GM19397 (cell line): Measurements from ENCODE around the gene JTB.

Source experiments
- ATAC-seq: cut with Tn5 transposase; IDR thresholded peaks from one replicate; pipeline ENCODE4 v1.9.1; 2021; ENCODE audit warnings: mild to moderate bottlenecking, moderate library complexity; ENCODE audit not compliant: unreplicated experiment

Gene JTB

DNA sequence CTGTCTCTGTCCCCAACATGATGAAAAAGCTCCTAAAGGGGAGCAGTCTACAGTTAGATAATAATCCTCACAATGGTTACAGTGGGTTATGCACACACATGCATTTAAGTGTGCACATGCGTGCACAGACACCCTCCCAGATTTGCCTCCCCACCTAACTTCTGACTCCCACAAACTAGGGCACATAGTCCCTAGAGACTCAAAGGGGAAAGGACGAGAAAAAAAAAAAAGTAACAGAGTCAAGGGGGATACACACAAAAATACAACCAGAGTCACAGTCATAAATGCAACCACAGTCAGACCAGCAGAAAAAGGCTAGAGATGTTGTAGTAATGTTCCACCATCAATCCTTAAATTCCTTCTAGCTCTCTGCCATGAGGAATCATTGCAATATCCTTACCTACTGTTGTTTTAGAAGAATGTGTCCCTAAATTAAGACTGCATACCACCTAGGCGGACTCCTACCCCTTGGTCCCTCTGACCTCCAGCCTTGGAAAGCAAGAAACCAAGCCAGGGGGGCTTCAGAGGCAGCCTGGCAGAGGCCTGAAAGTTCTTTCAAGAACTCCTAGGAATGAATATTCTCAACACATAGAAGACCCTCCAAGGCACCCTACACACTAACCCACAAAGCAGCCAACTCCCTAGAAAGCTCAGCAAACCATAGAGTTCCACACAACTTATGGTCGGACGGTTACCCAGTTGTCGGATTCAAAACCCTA, 20.3 kb downstream of the JTB start:
- no peak for ATAC-seq

DNA sequence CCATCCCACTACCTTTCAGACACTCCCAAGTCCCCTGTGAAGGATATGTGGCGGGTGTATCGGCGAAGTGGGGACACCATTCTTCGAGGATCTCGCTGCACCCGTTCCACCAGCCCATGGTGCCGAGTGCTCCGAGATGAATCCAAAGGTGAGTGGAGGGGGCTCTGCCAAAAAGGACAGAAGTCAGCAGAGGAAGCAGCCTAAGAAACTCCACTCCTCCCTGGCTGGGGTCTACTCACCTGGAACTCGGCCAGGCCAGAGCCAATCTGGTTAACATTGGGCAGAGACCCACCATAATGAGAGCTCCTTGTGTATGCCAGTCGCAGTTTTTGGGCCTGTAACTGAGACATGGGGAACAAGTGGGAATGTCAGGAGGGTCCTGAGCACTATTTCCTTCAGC, 22.6 kb downstream of the JTB start:
- ATAC-seq = no peak

DNA sequence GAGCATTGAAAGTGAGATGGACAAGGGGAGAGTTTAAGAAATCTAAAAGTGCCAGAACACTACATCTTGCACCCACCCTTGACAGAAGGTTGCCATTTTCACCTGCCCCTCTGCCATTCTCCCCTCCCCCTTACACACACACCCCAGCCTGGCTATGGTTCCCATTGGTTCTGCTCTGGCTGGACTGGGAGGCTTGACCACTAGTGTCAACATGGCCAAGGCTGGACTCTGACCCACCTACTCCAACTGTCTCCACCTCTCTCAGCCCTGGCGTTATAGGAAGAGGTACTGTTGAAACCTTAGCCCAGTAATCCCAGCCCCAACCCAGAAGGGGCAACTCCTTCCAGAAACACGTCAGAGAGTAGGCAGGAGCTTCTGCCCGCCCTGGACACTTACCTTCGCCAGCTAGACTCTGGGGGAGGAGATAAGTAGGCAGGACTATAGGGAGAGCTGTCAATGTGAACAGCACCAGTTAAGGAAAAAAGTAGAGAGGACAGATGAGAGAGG, 23.6 kb downstream of the JTB start:
- no peak for ATAC-seq

GRCh38 chr1:153951801-153952200, 25.7 kb downstream of the JTB start:
- no peak for ATAC-seq

GRCh38 chr1:153951183-153951582, 26.3 kb downstream of the JTB start:
- ATAC-seq = no peak

- ATAC-seq = peak; percentile 70
Measured at GRCh38 chr1:153946622-153947241, 30.7 kb downstream of the JTB start, which contains the start of gene DENND4B. DENND4B (minus strand) TSS chr1:153946718; CDS start chr1:153944374, 2,344 bp downstream.

DNA sequence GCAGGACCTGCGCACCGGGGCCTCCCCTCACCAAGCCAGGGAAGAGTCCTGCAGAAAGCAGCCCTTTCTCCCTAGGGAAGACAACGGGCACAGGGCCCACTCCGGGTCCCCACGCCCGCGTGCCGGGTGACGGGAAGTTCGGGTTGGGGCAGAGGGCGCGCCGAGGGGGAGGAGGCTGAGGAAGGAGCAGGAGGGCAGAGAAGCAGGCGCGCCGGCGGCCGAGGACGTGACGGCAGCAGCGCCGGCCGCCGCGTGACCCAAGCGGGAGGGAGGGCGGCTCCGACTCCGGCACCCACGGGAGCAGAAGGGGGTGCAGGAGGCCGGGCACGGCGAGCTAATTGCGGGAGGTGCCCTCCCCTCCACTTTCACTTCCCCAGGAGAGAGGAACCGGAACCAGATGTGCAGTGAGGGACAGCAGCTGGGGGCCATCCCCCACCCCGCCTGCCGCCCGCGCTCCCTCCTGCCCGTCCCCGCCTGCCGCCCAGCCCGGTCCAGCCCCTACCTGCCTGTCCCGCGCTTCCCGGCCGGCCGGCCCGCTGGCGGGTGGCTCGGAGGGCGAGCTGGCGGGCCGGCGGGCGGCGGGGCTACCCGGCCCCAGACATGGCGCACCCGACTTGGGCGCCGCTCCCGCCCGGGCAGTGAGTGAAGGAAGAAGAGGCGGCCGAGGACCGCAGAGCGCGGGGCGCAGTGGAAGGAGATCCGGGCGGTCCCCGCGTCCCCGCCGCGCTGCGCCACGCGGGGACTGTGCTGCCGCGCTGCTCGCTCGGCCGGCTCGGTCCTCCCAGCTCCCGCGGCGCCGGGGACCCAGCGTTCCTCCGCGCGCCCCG, 31.5 kb downstream of the JTB start:
- ATAC-seq = peak; percentile 75

DNA sequence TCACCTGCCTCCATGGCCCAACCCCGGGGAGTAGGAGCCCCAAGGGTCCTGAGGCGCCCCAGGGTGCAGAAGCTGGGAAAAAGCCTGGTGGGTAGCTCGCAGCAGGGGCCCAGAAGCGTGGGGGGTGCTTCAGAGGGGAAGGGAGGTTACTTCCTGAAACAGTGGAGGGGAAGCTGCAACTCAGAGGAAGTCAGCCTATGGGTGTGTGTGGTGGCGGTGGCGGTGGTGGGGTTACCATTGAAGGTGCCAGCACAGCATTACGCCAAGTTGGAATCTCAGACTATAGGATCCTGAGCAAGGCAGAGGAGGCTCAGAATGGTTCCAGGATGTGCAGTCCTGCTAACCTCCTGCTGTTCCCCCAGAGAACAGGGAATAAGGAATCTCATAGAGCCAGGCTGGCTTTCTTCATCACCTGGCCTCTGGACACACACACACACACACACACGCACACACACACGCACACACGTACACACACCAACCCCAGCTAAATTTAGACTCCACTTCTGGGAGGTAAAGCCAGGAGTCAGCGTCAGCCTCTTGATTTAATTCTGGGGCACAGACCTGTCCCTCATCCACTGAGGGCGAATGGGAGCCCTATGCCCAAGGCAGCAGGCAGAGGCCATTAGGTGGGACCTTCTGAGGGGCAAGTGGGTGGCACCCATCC, 32.2 kb downstream of the JTB start:
- ATAC-seq = no peak

DNA sequence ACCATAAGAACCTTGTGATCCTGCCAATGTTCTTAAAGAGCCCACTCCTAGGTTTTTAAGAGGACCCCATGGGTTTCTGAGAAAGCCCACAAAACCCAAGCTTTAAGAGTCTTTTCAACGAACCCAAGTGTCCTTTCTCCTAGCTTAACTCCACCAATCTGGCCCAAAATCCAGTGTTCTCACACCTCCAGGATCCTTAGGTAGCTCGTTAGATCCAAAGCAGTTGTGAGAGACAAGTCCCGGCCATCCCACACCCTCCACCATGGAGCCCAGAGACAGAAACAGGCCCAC, 32.7 kb downstream of the JTB start:
- no peak for ATAC-seq

DNA sequence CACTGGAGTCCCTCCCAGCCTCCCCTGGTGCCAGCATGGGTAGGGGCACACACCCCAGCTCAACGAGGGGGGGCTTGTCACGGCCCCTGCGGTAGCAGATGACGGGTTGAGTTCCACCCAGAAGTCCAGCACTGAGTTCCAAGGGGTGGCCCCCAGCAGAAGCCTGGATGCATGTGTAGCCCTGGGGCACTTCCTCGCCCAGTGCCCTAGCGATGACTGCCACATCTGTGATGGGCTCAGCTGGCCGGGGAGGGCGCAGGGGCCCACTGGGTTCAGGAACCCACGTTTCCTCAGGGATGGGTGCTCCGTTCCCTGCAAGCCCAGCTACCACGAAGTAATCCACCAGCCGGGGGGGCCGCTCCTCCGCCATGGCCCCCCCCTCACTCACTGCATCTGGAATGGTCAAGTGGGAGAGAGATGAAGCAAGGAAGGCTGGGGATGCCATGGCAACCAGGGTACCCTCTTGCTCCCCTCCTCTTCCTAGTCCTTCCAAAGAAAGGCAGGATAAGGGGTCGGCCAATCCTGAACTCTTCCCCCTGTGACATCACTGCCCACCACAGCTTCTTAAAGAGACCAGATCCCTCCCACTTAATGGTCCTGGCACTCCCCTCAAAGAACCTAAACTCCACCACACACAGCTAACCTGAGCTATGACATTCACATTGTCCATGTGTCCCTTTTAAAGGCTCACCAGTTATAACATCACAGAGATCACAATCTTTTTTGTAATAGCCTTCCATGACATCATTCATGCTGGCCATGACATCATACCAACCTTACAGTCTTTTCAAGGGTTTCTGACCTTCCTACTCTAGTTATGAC, 33.3 kb downstream of the JTB start:
- no peak for ATAC-seq

GRCh38 chr1:153942766-153943549, 34.5 kb downstream of the JTB start:
- ATAC-seq = no peak

DNA sequence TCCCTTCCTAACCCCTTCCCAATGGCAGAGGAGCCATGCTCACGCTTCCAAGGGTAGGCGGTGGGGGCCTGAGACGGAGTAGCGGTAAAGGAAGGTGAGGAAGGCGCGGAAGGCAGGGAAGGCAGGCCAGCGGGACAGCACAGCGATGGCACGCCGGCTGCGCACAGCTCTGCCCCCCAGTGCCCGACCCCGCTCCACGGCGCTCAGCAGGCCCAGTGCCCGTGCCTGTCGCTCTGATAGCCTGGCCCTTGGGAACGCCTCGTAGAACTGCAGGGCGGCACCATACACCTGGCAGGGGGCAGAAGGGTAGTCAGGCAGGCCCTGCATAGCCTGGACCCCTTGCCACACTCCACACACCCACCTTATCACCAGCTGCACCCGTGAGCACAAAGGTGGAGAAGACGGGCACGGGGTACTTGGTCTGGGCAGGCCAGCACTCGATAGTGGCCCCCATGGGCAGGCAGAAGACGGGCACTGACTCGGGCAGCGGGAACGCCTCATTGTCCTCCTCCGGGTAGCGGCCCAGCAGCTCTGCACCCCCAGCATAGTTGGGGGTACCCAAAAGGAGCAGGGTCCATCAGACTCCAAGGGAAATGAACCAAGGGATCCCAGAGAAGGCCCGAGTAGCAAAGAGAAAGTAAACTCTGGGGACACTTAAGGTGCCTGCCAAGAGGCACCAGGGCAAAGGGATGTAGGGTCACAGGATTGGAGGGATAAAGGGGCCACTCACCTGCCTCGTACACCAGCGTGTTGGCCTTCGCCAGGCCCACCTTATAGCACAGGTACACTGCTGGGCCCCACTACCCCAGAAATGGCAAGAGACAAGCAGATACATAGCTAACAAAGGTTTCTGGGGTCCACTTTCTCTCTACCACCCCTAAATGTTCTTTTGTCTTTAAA, 35.4 kb downstream of the JTB start:
- no peak for ATAC-seq

DNA sequence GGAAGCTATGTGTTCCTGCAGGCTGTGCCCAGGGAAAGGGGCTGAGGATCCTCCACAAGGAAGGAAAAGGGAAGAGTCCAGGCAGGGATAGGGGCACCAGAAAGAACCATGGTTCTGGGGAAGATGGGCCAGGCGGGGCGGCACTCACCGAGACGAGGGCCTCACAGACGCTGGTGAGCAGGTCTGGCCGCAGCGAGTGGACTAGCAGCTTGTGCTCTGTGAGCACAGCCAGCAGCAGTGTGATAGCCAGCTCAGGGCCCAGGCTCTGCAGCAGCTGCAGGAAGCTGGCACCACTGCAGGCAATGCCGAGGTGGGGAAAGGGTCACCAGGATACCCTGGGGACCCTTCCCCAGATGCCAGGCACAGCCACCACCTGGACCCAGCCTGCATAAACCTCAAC, 36.7 kb downstream of the JTB start:
- no peak for ATAC-seq

GRCh38 chr1:153939476-153939875, 38.0 kb downstream of the JTB start:
- no peak for ATAC-seq

DNA sequence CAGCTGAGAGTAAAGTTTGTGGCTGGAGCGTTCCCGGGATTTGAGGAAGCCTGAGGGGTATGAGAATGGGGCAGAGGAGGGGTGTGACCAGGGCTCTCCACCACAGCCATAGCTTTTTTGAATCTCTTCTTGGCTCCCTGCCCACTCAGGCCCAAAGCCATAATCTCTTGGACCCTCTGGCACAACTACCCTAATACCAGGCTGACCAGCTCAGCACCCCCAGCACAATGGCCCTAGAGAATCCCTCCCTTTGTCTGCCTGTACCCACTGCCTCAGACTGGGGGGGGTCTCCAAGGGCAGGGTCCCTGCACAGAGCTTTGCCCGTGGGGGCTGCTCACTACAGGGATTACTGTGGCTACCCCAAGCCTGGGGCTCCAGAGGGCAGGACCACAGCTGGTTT, 38.5 kb downstream of the JTB start:
- ATAC-seq = no peak

DNA sequence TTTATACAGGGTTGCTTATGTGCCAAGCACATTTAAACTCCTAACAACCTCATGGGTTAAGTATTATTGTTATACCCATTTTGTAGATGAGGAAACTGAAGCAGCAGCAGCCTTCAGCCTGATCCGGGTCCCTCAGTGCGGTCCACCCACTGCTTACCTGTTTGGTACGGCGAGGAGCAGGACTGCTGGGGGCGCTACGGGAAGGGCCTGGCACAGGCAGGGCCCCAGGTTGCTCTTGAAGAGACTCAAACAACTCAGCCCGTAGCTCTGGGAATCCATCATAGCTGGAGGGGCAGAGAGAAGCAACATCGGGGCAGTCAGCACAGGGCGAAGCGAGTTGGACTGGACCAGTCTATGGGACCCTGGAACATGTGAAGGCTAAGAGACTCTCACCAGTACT, 40.1 kb downstream of the JTB start:
- no peak for ATAC-seq

DNA sequence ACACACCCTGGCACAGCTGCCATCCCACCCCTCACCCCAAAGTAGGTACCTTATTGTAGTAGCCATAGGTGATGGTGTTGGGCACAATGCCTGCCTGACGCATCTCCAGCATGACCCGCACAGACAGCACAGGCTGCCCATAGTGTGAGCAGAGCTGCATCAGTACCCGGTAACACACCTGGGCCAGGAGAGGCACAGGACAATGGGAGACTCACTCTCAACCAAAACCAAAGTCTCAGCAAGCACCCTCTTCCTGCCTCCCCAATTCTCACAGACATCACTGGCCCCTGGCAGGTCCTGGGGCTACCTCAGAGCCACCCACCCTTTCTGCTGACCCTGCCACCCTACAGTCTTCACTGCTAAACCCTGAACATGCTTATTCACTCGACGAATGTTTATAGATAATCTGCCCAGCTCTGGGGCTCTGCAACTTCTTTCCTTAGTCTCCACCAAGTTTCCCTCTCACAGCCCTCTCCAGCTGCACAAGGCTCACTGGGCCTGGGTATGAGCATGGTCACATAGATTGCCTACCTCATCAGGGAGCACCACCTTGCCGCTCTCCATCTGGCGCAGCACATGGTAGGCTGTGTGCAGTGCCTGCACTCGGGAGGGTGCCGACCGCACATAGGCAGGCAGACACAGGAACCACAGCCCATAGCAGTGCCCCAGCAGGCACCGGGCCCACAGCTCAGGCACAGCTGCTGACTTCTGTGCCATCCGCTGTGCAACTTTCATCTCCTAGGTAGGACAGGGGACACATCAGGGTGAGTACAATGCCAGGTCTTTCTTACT, 41.3 kb downstream of the JTB start:
- no peak for ATAC-seq

DNA sequence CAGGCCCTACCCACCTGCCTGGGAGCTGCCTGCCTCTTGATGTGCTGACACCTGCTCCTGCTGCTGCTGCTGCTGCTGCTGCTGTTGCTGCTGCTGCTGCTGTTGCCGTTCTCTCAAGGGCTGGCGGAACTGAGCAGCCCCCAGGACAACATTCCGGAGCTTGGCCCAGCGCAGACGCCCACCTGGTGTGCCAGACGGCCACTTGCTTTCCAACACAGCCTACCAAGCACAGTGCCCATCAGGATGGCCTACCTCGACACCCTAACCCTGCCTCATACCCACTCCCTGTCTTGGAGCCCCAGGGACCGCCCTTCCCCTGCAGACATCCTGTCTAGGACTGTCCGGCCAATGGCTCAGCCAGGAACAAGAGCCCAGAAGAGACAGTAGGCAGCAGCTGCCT, 42.7 kb downstream of the JTB start:
- ATAC-seq = no peak
